Activated T-cell treated with anti-CD3 and anti-CD28 coated beads, Interleukin-2, amount 50 U/mL, for 24 hours (primary cell): ENCODE data around the gene CNNM1.
A peak's percentile ranks its signal among the peaks of the same experiment; 100 is the strongest.

Experiments
- DNase-seq: peaks from one replicate; pipeline ENCODE4 v3.0.0-alpha.2; 2020
- H3K27ac Mint-ChIP-seq: 2 replicates; pipeline ENCODE4 v1.8.0; 2020; ENCODE audit warnings: mild to moderate bottlenecking, mixed read lengths
- H3K27me3 Mint-ChIP-seq: 2 replicates; pipeline ENCODE4 v1.8.0; 2020; ENCODE audit warnings: mixed read lengths
- H3K36me3 Mint-ChIP-seq: 2 replicates; pipeline ENCODE4 v1.8.0; 2020; ENCODE audit warnings: low read depth, mixed read lengths
- H3K4me1 Mint-ChIP-seq: 2 replicates; pipeline ENCODE4 v1.8.0; 2020; ENCODE audit warnings: low read depth, mixed read lengths
- H3K4me3 Mint-ChIP-seq: 2 replicates; pipeline ENCODE4 v1.8.0; 2020; ENCODE audit warnings: mild to moderate bottlenecking, moderate library complexity, mixed read lengths
- H3K9me3 Mint-ChIP-seq: 2 replicates; pipeline ENCODE4 v1.8.0; 2020; ENCODE audit warnings: mixed read lengths

Gene CNNM1

DNA sequence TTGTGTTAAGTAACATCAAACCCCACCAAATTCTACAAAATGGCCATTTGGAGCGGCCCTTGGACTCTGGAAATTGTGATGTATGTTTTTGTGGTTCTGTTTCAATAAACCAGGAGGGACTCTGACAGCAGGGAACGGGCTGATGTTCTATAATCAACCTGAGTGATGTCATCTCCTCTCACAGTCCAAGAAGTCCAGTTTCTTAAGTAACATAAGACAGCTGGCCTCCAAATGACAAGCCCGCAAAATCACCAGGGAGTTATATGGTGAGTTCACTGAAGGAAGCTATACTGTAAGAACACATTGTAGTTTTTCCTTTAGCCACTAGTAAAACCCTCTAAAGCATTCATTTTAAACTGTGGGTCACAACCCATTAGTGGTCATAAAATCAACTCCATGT lies 67.3 kb downstream of the CNNM1 start:
- H3K4me1 Mint-ChIP-seq: peaks cover 9% of the 10 kb centered on the region
- no peaks in the 10 kb centered on the region for H3K9me3 Mint-ChIP-seq
- H3K36me3 Mint-ChIP-seq: peaks cover 65% of the 10 kb centered on the region
- H3K27me3 Mint-ChIP-seq: no peaks in the 10 kb centered on the region
- H3K27ac Mint-ChIP-seq: no peak overlapping the region
- no peak for DNase-seq
- H3K4me3 Mint-ChIP-seq: no peak overlapping the region

GRCh38 chr10:99399664-99400063 lies 70.5 kb downstream of the CNNM1 start:
- H3K4me3 Mint-ChIP-seq: no peak overlapping the region
- H3K27me3 Mint-ChIP-seq: no peaks in the 10 kb centered on the region
- no peak for DNase-seq
- peaks cover 92% of the 10 kb centered on the region for H3K36me3 Mint-ChIP-seq
- H3K27ac Mint-ChIP-seq: no peak overlapping the region
- peaks cover 4% of the 10 kb centered on the region for H3K4me1 Mint-ChIP-seq
- H3K9me3 Mint-ChIP-seq: no peaks in the 10 kb centered on the region

DNA sequence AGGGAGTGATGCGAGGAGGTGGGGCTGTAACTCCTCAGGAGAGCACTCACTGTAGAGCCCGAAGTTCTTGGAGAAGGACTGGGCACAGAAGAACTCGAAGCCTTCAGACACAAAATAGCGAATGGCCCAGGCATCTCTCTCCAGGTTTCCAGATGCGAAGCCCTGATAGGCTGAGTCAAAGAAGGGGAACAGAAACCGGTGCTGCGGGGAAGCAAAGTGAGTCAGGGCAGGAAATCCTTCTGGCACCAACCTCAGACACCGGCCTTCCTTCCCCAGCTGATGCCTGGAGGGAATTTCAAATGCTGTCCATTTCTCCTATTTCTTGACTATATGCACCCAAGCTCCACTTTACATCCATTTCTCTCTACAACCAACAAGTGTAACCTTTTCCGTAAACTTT lies 74.5 kb downstream of the CNNM1 start:
- H3K4me3 Mint-ChIP-seq: no peak overlapping the region
- H3K27me3 Mint-ChIP-seq: no peaks in the 10 kb centered on the region
- no peaks in the 10 kb centered on the region for H3K4me1 Mint-ChIP-seq
- peaks cover 88% of the 10 kb centered on the region for H3K36me3 Mint-ChIP-seq
- H3K9me3 Mint-ChIP-seq: no peaks in the 10 kb centered on the region
- H3K27ac Mint-ChIP-seq: no peak overlapping the region
- DNase-seq: no peak

GRCh38 chr10:99406149-99406548 lies 77.0 kb downstream of the CNNM1 start:
- Mint-ChIP-seq H3K36me3 (peaks cover 84% of the 10 kb centered on the region), H3K4me1 (peaks cover 2% of the 10 kb centered on the region), H3K27ac (peak overlapping the region; percentile 4), H3K9me3 (no peaks in the 10 kb centered on the region), H3K27me3 (no peaks in the 10 kb centered on the region), H3K4me3 (no peak overlapping the region)
- DNase-seq: no peak

DNA sequence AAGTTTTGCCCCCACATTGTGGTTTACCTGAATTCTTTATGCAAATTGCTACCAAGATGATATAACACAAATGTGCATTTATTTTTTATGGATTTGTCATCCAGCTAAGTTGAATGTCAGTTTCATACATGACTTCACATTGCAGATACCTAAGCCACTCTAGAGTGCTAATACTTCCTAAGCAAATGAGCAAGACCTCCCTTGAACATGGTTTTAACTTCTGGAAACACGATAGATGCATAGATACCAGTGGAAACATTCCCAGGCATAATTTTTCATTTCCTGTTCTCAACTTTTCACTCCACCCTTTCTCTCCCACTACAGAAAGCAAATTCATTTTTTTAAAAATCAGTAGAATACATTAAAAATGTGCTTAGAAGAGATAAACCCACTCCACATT lies 81.0 kb downstream of the CNNM1 start:
- Mint-ChIP-seq H3K27me3 (no peaks in the 10 kb centered on the region), H3K27ac (no peak overlapping the region), H3K9me3 (no peaks in the 10 kb centered on the region), H3K36me3 (peaks cover 77% of the 10 kb centered on the region), H3K4me1 (peaks cover 2% of the 10 kb centered on the region), H3K4me3 (no peak overlapping the region)
- no peak for DNase-seq

- H3K9me3 Mint-ChIP-seq: no peaks in the 10 kb centered on the region
- DNase-seq: no peak
Measured at GRCh38 chr10:99410876-99411275, 81.7 kb downstream of the CNNM1 start.

DNA sequence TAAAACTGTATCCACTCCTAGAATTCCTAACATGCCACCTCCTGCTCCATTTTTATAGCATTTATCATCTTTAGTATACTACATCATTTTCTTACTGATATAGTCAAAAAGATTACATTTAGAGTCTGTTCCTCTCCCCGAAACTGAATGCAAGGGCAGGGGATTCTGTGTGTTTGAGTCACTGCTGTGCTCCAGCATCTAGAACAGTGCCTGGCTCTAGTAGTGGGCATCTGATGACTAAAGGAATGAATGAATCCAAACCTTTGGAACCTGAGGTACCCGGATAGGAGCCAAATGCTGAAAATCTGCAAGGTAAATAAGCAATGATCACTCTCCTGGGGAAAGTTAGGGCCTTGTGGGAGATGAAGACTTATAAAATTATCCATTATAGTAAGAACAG lies 82.4 kb downstream of the CNNM1 start:
- Mint-ChIP-seq H3K27me3 (no peaks in the 10 kb centered on the region), H3K4me3 (no peak overlapping the region), H3K4me1 (peaks cover 3% of the 10 kb centered on the region), H3K9me3 (no peaks in the 10 kb centered on the region), H3K36me3 (peaks cover 76% of the 10 kb centered on the region), H3K27ac (no peak overlapping the region)
- DNase-seq: no peak

More at GRCh38 chr10:99410876-99411275, 81.7 kb downstream of the CNNM1 start:
- Mint-ChIP-seq H3K4me3 (no peak overlapping the region), H3K27me3 (no peaks in the 10 kb centered on the region), H3K36me3 (peaks cover 76% of the 10 kb centered on the region), H3K27ac (peak overlapping the region; percentile 32), H3K4me1 (peaks cover 3% of the 10 kb centered on the region)

- Mint-ChIP-seq H3K4me1 (peaks cover 3% of the 10 kb centered on the region), H3K9me3 (no peaks in the 10 kb centered on the region), H3K36me3 (peaks cover 76% of the 10 kb centered on the region), H3K27me3 (no peaks in the 10 kb centered on the region), H3K27ac (no peak overlapping the region), H3K4me3 (no peak overlapping the region)
- no peak for DNase-seq
Measured at GRCh38 chr10:99412099-99412498, 82.9 kb downstream of the CNNM1 start.

GRCh38 chr10:99418910-99419624 lies 89.9 kb downstream of the CNNM1 start:
- H3K27me3 Mint-ChIP-seq: no peaks in the 10 kb centered on the region
- no peak for DNase-seq
- peaks cover 78% of the 10 kb centered on the region for H3K36me3 Mint-ChIP-seq
- peaks cover 1% of the 10 kb centered on the region for H3K4me1 Mint-ChIP-seq
- H3K27ac Mint-ChIP-seq: no peak overlapping the region
- no peak overlapping the region for H3K4me3 Mint-ChIP-seq
- no peaks in the 10 kb centered on the region for H3K9me3 Mint-ChIP-seq

DNA sequence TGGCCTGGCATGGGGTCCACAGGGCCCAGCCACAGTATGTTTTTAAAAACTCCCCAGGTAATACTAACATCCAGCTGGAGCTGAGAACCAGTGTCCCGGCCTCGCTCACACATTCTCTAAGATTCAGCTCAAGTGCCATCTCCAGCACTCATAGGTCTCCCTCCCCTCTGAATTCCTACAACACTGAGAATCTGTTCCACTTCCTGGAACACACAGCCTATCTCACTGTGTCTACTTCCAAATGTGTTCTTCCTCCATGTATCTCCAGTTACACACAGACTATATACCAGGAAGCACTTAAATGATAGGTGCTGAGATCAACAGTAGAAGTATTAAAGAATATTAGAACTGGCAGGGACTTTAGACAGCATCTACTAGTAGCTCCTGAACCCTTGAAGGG lies 90.5 kb downstream of the CNNM1 start:
- Mint-ChIP-seq H3K4me3 (no peak overlapping the region), H3K4me1 (peaks cover 1% of the 10 kb centered on the region), H3K36me3 (peaks cover 78% of the 10 kb centered on the region), H3K9me3 (no peaks in the 10 kb centered on the region), H3K27me3 (no peaks in the 10 kb centered on the region), H3K27ac (no peak overlapping the region)
- DNase-seq: no peak

DNA sequence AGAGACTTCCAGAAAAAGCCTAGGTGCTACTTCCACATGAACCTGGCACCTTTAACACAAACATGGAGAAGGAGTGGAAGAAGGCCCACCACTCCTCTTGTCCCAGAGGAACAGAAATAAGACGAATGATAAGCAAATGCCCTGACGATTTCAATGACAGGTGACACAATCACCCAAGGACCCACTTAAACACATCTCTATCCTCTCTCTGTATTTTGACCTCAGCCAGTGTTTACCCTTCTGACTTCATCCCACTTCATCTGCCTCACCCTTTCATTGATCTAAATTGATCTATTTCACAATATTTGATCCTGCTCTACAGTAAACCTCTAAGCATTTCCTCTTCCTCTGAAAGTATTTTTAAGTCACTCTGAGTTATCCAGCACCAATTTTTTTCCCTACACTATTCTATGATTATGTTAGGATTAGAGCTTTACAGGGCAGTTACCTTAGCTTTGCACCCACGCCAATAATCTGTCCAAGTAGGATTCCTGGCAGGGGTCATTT lies 92.1 kb downstream of the CNNM1 start:
- peaks cover 80% of the 10 kb centered on the region for H3K36me3 Mint-ChIP-seq
- no peaks in the 10 kb centered on the region for H3K9me3 Mint-ChIP-seq
- DNase-seq: no peak
- H3K27ac Mint-ChIP-seq: no peak overlapping the region
- no peaks in the 10 kb centered on the region for H3K27me3 Mint-ChIP-seq
- no peaks in the 10 kb centered on the region for H3K4me1 Mint-ChIP-seq
- no peak overlapping the region for H3K4me3 Mint-ChIP-seq

GRCh38 chr10:99422529-99423096 lies 93.5 kb downstream of the CNNM1 start:
- no peak overlapping the region for H3K27ac Mint-ChIP-seq
- H3K4me3 Mint-ChIP-seq: no peak overlapping the region
- DNase-seq: no peak
- no peaks in the 10 kb centered on the region for H3K27me3 Mint-ChIP-seq
- peaks cover 69% of the 10 kb centered on the region for H3K36me3 Mint-ChIP-seq
- no peaks in the 10 kb centered on the region for H3K9me3 Mint-ChIP-seq
- peaks cover 3% of the 10 kb centered on the region for H3K4me1 Mint-ChIP-seq

GRCh38 chr10:99424656-99425055 lies 95.5 kb downstream of the CNNM1 start:
- DNase-seq: no peak
- Mint-ChIP-seq H3K27me3 (no peaks in the 10 kb centered on the region), H3K4me3 (no peak overlapping the region), H3K27ac (no peak overlapping the region), H3K36me3 (peaks cover 59% of the 10 kb centered on the region), H3K9me3 (no peaks in the 10 kb centered on the region), H3K4me1 (peaks cover 20% of the 10 kb centered on the region)

GRCh38 chr10:99425204-99425603 lies 96.0 kb downstream of the CNNM1 start:
- Mint-ChIP-seq H3K27ac (no peak overlapping the region), H3K9me3 (no peaks in the 10 kb centered on the region), H3K4me1 (peaks cover 23% of the 10 kb centered on the region), H3K36me3 (peaks cover 54% of the 10 kb centered on the region), H3K27me3 (no peaks in the 10 kb centered on the region), H3K4me3 (no peak overlapping the region)
- DNase-seq: no peak

GRCh38 chr10:99426689-99427088 lies 97.5 kb downstream of the CNNM1 start:
- H3K4me1 Mint-ChIP-seq: peaks cover 32% of the 10 kb centered on the region
- no peak overlapping the region for H3K4me3 Mint-ChIP-seq
- H3K27ac Mint-ChIP-seq: no peak overlapping the region
- no peaks in the 10 kb centered on the region for H3K9me3 Mint-ChIP-seq
- H3K36me3 Mint-ChIP-seq: peaks cover 53% of the 10 kb centered on the region
- H3K27me3 Mint-ChIP-seq: no peaks in the 10 kb centered on the region
- DNase-seq: no peak
